Vagina (tissue), 2 donors: Measurements from ENCODE around the gene ENO2. TPM values are rescaled to one million over a fixed set of nuclear protein-coding genes. Genes with fewer than 3 reads are reported as not detected.
"Not testable (repeated sequence)": the region's sequence is repeated elsewhere in the genome, so short reads cannot be mapped to it uniquely, and the experiment has no call there.

Experiments
- DNase-seq, 2 donors: peaks; one replicate each; pipeline ENCODE4 v3.0.0-alpha.2; 2017; ENCODE audit errors: extremely low spot score in 2 of 2
- H3K27ac ChIP-seq: fragments of 200-600 bp; sonication (generic); one replicate; pipeline ENCODE4 v1.5.1; 2019
- H3K27me3 ChIP-seq: fragments of 200-600 bp; sonication (generic); one replicate; pipeline ENCODE4 v1.5.1; 2019
- H3K36me3 ChIP-seq, 2 donors: fragments of 200-600 bp; sonication (generic); one replicate each; pipeline ENCODE4 v1.5.1; 2017 to 2019
- H3K4me1 ChIP-seq: fragments of 200-600 bp; sonication (generic); one replicate; pipeline ENCODE4 v1.5.1; 2019
- H3K4me3 ChIP-seq, 2 donors: fragments of 200-600 bp; sonication (generic); 1 replicate in 1 of 2; 2 replicates in 1 of 2; pipeline ENCODE4 v1.5.1; 2016 to 2019
- H3K9me3 ChIP-seq: fragments of 200-600 bp; sonication (generic); one replicate; pipeline ENCODE4 v1.5.1; 2019
- POLR2A ChIP-seq, 2 donors: fragments of 450-650 bp; IDR thresholded peaks; one replicate each; pipeline ENCODE4 v1.6.1; 2017; ENCODE audit warnings: antibody characterized with exemption in 2 of 2, mild to moderate bottlenecking in 2 of 2, moderate library complexity in 2 of 2
- POLR2AphosphoS5 ChIP-seq, 2 donors: sonication (generic); formaldehyde crosslinking; IDR thresholded peaks; one replicate each; pipeline ENCODE4 v1.9.0; 2017; ENCODE audit warnings: antibody characterized with exemption in 2 of 2, mild to moderate bottlenecking in 2 of 2, low read depth in 1 of 2; ENCODE audit not compliant: insufficient read depth in 1 of 2
- intact Hi-C: fragments of 100-400 bp; cut with DNase I; formaldehyde crosslinking; loops from one replicate; pipeline ENCODE4 v1.15.1; 2023
- total RNA-seq: library from RNA; depleted of rRNA; stranded (reverse); fragments of >200 nt; gene quantifications from one replicate; pipeline ENCODE4 v1.2.3, GENCODE V29; 2016
- TF ChIP-seq, protein P1 (sequence below), 3 experiments: fragments of 450-650 bp in 2 of 3; fragments of 200-600 bp in 1 of 3; sonication (generic) in 1 of 3; IDR thresholded peaks; one replicate each; pipeline ENCODE4 v1.5.1; 2017 to 2019; ENCODE audit warnings: antibody characterized with exemption in 3 of 3, mild to moderate bottlenecking in 2 of 3, moderate library complexity in 2 of 3

The ENO2 gene
- 20.1 TPM for total RNA-seq

DNA sequence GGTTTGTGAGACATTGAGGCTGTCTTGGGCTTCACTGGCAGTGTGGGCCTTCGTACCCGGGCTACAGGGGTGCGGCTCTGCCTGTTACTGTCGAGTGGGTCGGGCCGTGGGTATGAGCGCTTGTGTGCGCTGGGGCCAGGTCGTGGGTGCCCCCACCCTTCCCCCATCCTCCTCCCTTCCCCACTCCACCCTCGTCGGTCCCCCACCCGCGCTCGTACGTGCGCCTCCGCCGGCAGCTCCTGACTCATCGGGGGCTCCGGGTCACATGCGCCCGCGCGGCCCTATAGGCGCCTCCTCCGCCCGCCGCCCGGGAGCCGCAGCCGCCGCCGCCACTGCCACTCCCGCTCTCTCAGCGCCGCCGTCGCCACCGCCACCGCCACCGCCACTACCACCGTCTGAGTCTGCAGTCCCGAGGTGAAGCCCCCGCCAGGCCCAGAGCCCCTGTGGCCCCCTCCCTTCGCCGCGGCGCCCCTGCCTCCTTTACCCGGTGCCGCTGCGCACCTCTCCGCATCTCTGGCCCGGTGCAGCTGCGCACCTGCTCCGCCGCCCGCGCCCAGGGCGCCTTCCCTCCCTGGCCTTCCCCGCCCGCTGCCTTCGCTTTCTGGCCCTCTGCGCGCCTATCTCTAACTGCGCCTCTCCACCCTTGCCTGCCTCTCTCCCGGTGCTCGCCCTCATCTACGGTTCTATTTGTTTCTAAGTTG is at the start of gene ENO2:
Gene ENO2 (plus strand): TSS at position 335 of the 701 bp plus-strand sequence. CDS start 1,253 bp downstream, outside the sequence.
- Histone ChIP-seq H3K36me3 (no peaks in the 10 kb centered on the region), H3K9me3 (no peaks in the 10 kb centered on the region), H3K27me3 (no peaks in the 10 kb centered on the region), H3K4me1 (peaks cover 25% of the 10 kb centered on the region), H3K4me3 (peak within 1 kb of the TSS; percentile 70 to 73), H3K27ac (peak within 1 kb of the TSS; percentile 92)
- peak in 1 of 2 donors; percentile 31 for TF ChIP-seq POLR2A (IDR thresholded peaks at IDR 0.05)
- peak; percentile 24 to 63 for TF ChIP-seq POLR2AphosphoS5 (IDR thresholded peaks at IDR 0.05; ENCODE audit: insufficient read depth in 1 of 2, low read depth in 1 of 2)
- TF ChIP-seq, protein P1, sequence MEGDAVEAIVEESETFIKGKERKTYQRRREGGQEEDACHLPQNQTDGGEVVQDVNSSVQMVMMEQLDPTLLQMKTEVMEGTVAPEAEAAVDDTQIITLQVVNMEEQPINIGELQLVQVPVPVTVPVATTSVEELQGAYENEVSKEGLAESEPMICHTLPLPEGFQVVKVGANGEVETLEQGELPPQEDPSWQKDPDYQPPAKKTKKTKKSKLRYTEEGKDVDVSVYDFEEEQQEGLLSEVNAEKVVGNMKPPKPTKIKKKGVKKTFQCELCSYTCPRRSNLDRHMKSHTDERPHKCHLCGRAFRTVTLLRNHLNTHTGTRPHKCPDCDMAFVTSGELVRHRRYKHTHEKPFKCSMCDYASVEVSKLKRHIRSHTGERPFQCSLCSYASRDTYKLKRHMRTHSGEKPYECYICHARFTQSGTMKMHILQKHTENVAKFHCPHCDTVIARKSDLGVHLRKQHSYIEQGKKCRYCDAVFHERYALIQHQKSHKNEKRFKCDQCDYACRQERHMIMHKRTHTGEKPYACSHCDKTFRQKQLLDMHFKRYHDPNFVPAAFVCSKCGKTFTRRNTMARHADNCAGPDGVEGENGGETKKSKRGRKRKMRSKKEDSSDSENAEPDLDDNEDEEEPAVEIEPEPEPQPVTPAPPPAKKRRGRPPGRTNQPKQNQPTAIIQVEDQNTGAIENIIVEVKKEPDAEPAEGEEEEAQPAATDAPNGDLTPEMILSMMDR (IDR thresholded peaks at IDR 0.05), result no peak
- DNase-seq, result no peak
- intact Hi-C loops, result no loop called here

DNA sequence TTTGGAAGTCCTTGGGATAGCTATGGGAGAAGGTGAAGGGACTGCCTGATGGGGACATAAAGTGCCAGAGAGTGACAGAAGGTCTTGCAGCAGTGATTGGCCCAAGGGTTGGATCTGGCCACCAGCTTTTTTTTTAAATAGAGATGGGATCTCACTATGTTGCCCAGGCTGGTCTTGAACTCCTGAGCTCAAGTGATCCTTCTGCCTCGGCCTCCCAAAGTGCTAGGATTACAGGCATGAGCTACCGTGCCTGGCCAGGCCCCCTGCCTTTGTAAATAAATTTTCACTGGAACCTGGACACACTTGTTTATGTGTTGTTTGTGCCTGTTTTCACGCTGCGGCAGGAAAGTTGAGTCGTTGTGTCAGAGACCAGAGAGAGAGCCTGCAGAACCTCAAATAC is 49.1 kb upstream of the ENO2 start:
- H3K27me3 ChIP-seq, H3K9me3 ChIP-seq, DNase-seq, H3K27ac ChIP-seq, H3K4me3 ChIP-seq: not testable (repeated sequence)
- intact Hi-C loops, result loop anchor here (5.0 kb wide), 1 partner anchor 62 kb away; the partner anchor contains the start of gene ATN1
- Histone ChIP-seq H3K4me1 (peaks cover 33% of the 10 kb centered on the region), H3K36me3 (peaks cover 6 to 57% of the 10 kb centered on the region in 2 donors)

DNA sequence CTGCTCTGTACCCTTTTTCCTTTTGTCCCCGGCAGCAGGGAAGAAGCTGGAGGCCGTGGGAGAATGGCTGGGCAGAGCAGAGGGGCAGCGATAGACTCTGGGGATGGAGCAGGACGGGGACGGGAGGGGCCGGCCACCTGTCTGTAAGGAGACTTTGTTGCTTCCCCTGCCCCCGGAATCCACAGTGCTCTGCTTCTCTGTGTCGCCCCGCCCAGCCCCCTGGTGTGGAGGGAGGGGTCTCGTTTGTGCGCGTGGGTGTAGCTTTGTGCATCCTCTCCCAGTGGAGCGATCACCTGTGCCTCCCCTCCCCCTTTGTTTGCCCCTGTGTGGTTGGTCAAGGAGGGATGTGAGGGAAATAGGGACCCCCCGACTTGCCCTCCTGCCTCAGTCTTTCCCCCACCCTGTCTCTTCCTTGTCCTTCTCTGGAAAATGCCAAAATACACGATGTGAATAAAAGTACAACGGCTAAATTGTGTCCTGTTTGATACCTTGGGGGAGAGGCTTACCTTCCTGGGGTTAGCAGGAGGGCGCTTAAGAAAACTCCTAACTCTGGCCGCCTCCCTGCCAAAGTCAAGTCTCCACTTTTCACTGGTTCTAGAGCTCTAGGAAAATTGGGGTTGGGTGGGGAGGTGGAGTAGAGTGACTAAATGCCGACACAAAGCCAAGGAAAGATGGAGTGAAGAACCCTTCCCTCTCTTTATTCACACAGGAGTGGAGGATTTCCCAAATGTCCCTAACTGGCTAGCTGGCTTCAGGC is 48.0 kb upstream of the ENO2 start:
- TF ChIP-seq POLR2AphosphoS5 (IDR thresholded peaks at IDR 0.05; ENCODE audit: insufficient read depth in 1 of 2, low read depth in 1 of 2) (no peak), POLR2A (IDR thresholded peaks at IDR 0.05) (no peak)
- TF ChIP-seq, protein P1 (IDR thresholded peaks at IDR 0.05), result no peak
- intact Hi-C loops, result loop anchor here (5.0 kb wide), 1 partner anchor 61 kb away; the partner anchor contains the start of gene ATN1
- peak overlapping the region; percentile 93 for H3K27ac ChIP-seq
- H3K4me3 ChIP-seq, result peak overlapping the region; percentile 92 to 99
- peaks cover under 1 to 53% of the 10 kb centered on the region in 2 donors for H3K36me3 ChIP-seq
- H3K9me3 ChIP-seq, result no peaks in the 10 kb centered on the region
- no peak for DNase-seq
- no peaks in the 10 kb centered on the region for H3K27me3 ChIP-seq
- H3K4me1 ChIP-seq, result peaks cover 39% of the 10 kb centered on the region

DNA sequence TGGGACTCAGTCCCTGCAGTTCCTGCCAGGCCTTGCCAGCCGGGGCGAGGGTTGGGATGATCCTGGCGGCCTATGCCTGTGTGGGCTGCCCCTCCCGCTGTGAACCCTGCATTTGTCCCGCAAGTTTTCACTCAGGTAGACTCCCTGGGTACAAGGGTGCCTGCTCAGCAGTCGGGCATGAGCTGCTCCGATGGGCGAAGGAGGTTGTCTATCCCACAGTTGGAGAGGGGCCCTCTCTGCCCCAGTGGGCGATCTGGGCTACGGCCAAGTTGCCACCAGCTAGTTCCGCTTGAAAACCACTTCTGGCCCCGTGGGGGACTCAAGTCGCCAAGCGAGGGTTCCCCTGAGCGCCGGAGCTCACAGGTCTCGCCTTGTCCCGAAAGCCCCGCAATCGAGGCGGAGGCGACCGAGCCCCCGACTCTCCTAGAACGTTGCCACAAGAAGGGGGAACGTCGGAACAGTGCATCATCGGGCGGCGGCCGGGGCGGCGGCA is 47.4 kb upstream of the ENO2 start:
- peaks cover 46% of the 10 kb centered on the region for H3K4me1 ChIP-seq
- peak overlapping the region; percentile 92 to 99 for H3K4me3 ChIP-seq
- DNase-seq, result no peak
- no peaks in the 10 kb centered on the region for H3K9me3 ChIP-seq
- H3K36me3 ChIP-seq, result peaks cover 0 to 47% of the 10 kb centered on the region in 2 donors
- intact Hi-C loops, result loop anchor here (5.0 kb wide), 1 partner anchor 60 kb away; the partner anchor contains the start of gene ATN1
- peak overlapping the region; percentile 93 for H3K27ac ChIP-seq
- TF ChIP-seq POLR2AphosphoS5 (IDR thresholded peaks at IDR 0.05; ENCODE audit: insufficient read depth in 1 of 2, low read depth in 1 of 2), result no peak
- TF ChIP-seq, protein P1 (IDR thresholded peaks at IDR 0.05), result no peak
- TF ChIP-seq POLR2A (IDR thresholded peaks at IDR 0.05), result no peak
- no peaks in the 10 kb centered on the region for H3K27me3 ChIP-seq

DNA sequence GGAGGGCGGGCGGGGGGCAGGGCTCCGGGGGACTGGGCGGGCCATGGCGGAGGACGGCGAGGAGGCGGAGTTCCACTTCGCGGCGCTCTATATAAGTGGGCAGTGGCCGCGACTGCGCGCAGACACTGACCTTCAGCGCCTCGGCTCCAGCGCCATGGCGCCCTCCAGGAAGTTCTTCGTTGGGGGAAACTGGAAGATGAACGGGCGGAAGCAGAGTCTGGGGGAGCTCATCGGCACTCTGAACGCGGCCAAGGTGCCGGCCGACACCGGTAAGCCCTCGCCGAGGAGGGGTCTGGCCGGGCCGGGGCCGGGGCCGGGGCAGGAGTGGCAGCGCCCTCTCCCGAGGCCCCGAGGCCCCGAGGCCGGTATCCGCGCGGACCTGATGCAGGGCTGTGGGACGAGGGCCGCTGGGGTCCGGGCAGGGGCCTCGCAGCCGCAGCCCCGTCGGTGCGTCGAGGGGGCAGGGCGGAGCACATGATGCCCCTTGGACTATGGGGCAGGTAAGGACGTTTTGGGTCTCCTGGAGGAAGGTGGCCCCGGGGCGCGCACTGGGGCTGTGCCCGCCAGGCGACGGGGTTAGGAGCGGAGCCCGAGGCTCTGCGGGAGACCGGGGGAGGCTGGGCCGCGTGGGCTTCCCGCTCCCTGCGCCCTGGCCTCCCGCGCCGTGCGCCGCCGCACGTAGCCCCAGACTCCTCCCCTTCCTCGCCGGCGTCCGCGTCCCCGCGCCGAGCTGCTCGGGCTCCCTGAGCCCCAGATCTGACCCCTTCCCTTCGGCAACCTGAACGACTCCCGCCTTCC is 46.8 kb upstream of the ENO2 start, which contains the start of gene TPI1:
Gene TPI1 (plus strand): TSS at position 119 of the 798 bp plus-strand sequence. CDS start 36 bp downstream, at position 155.
- no peaks in the 10 kb centered on the region for H3K27me3 ChIP-seq
- no peaks in the 10 kb centered on the region for H3K9me3 ChIP-seq
- H3K36me3 ChIP-seq, result peaks cover 0 to 40% of the 10 kb centered on the region in 2 donors
- H3K27ac ChIP-seq, result peak within 1 kb of the TSS; percentile 93
- H3K4me1 ChIP-seq, result peaks cover 49% of the 10 kb centered on the region
- DNase-seq, result no peak
- H3K4me3 ChIP-seq, result peak within 1 kb of the TSS; percentile 92 to 99
- intact Hi-C loops, result loop anchor here (5.0 kb wide), 1 partner anchor 60 kb away; the partner anchor contains the start of gene ATN1
- TF ChIP-seq, protein P1 (IDR thresholded peaks at IDR 0.05), result peak; percentile 8 to 22 (median 17)
- TF ChIP-seq POLR2AphosphoS5 (IDR thresholded peaks at IDR 0.05; ENCODE audit: insufficient read depth in 1 of 2, low read depth in 1 of 2), result peak in 1 of 2 donors; percentile 97
- peak in 1 of 2 donors; percentile 97 for TF ChIP-seq POLR2A (IDR thresholded peaks at IDR 0.05)
